Uterus (tissue), 2 donors: ENCODE data around the gene ARID1B.

ENCODE experiments used
- POLR2A ChIP-seq, 2 donors: fragments of 450-650 bp; IDR thresholded peaks; one replicate each; pipeline ENCODE4 v1.6.1; 2016; ENCODE audit warnings: antibody characterized with exemption in 2 of 2, mild to moderate bottlenecking in 1 of 2, moderate library complexity in 1 of 2
- TF ChIP-seq, protein P1 (sequence below), 4 experiments: fragments of 200-600 bp in 2 of 4; fragments of 450-650 bp in 2 of 4; sonication (generic) in 2 of 4; IDR thresholded peaks; one replicate each; pipeline ENCODE4 v1.5.1; 2016 to 2019; ENCODE audit warnings: antibody characterized with exemption in 4 of 4, mild to moderate bottlenecking in 2 of 4, moderate library complexity in 1 of 4

DNA sequence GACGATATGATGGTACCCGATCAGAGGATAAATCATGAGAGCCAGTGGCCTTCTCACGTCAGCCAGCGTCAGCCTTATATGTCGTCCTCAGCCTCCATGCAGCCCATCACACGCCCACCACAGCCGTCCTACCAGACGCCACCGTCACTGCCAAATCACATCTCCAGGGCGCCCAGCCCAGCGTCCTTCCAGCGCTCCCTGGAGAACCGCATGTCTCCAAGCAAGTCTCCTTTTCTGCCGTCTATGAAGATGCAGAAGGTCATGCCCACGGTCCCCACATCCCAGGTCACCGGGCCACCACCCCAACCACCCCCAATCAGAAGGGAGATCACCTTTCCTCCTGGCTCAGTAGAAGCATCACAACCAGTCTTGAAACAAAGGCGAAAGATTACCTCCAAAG is 423.9 kb downstream of the ARID1B start:
- TF ChIP-seq, protein P1, sequence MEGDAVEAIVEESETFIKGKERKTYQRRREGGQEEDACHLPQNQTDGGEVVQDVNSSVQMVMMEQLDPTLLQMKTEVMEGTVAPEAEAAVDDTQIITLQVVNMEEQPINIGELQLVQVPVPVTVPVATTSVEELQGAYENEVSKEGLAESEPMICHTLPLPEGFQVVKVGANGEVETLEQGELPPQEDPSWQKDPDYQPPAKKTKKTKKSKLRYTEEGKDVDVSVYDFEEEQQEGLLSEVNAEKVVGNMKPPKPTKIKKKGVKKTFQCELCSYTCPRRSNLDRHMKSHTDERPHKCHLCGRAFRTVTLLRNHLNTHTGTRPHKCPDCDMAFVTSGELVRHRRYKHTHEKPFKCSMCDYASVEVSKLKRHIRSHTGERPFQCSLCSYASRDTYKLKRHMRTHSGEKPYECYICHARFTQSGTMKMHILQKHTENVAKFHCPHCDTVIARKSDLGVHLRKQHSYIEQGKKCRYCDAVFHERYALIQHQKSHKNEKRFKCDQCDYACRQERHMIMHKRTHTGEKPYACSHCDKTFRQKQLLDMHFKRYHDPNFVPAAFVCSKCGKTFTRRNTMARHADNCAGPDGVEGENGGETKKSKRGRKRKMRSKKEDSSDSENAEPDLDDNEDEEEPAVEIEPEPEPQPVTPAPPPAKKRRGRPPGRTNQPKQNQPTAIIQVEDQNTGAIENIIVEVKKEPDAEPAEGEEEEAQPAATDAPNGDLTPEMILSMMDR (IDR thresholded peaks at IDR 0.05), result no peak
- no peak for TF ChIP-seq POLR2A (IDR thresholded peaks at IDR 0.05)
